PC-9 (cell line): Measurements from ENCODE around the gene GLCCI1.

ENCODE experiments used
- EZH2 ChIP-seq: fragments of 200-600 bp; sonication (generic); IDR thresholded peaks from 2 replicates; pipeline ENCODE4 v1.8.0; 2017; ENCODE audit warnings: antibody characterized with exemption, low read depth
- TF ChIP-seq, protein P1 (sequence below): fragments of 200-600 bp; sonication (generic); conservative IDR thresholded peaks from 2 replicates; pipeline ENCODE4 v1.6.1; 2017; ENCODE audit warnings: mixed run types, antibody characterized with exemption, mild to moderate bottlenecking, moderate library complexity

DNA sequence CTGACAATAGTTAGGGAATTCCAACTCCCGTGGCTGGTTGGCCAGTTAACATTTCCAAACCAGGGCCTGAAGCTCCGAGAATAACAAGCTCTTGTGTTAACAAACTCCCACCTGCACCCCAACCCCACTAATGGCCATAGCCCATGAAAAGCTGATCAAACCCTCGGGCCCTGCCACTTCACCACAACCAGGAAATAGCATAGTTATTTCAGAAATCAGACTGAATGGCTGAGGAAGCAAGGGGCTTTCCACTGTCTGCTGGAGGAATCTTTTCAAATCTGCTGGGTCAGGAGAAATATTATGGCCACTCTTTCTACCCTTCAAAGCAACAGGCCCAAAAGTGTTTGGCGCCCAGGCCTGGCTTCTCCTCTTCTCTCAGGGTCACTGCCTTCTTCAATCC, 145.6 kb downstream of the GLCCI1 start:
- TF ChIP-seq, protein P1, sequence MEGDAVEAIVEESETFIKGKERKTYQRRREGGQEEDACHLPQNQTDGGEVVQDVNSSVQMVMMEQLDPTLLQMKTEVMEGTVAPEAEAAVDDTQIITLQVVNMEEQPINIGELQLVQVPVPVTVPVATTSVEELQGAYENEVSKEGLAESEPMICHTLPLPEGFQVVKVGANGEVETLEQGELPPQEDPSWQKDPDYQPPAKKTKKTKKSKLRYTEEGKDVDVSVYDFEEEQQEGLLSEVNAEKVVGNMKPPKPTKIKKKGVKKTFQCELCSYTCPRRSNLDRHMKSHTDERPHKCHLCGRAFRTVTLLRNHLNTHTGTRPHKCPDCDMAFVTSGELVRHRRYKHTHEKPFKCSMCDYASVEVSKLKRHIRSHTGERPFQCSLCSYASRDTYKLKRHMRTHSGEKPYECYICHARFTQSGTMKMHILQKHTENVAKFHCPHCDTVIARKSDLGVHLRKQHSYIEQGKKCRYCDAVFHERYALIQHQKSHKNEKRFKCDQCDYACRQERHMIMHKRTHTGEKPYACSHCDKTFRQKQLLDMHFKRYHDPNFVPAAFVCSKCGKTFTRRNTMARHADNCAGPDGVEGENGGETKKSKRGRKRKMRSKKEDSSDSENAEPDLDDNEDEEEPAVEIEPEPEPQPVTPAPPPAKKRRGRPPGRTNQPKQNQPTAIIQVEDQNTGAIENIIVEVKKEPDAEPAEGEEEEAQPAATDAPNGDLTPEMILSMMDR = no peak
- no peak for TF ChIP-seq EZH2
